Stimulated activated naive CD8-positive, alpha-beta T cell treated with anti-CD3 and anti-CD28 coated beads, Interleukin-15, Interleukin-2, amounts not matched to agents 100 ng/mL and 50 ng/mL, for 24 hours (primary cell): ENCODE data around the gene CDYL.

ENCODE experiments used
- H3K27ac Mint-ChIP-seq: one replicate; pipeline ENCODE4 v1.8.0; 2021; ENCODE audit warnings: mild to moderate bottlenecking, mixed read lengths
- H3K27me3 Mint-ChIP-seq: one replicate; pipeline ENCODE4 v1.8.0; 2021; ENCODE audit warnings: mixed read lengths
- H3K36me3 Mint-ChIP-seq: one replicate; pipeline ENCODE4 v1.8.0; 2021; ENCODE audit warnings: low read depth, mixed read lengths
- H3K4me1 Mint-ChIP-seq: one replicate; pipeline ENCODE4 v1.8.0; 2021; ENCODE audit warnings: low read depth, mixed read lengths
- H3K4me3 Mint-ChIP-seq: one replicate; pipeline ENCODE4 v1.8.0; 2021; ENCODE audit warnings: mild to moderate bottlenecking, mixed read lengths
- H3K9me3 Mint-ChIP-seq: one replicate; pipeline ENCODE4 v1.8.0; 2021; ENCODE audit warnings: mixed read lengths

CDYL gene

DNA sequence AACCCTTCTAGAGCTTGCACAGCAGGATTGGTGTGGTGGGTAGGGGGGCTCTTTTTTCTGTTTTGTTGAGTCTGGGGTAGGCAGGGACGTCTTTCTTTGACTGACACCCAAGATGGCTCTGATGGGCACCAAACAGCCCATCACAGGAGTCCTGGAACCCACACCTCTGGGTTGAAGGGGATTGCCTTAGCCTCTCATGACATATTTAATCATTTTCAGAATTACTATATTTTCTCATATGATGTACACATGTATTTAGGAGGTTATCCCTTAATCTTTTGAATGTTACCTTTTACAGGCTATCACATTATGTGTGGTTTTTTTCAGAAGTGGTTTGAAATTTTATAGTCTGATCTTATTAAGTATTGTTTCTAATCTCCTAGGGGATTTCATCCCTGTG lies 163.0 kb downstream of the CDYL start:
- Mint-ChIP-seq H3K4me3 (no peak overlapping the region), H3K4me1 (peaks cover 73% of the 10 kb centered on the region), H3K36me3 (peaks cover 46% of the 10 kb centered on the region)

DNA sequence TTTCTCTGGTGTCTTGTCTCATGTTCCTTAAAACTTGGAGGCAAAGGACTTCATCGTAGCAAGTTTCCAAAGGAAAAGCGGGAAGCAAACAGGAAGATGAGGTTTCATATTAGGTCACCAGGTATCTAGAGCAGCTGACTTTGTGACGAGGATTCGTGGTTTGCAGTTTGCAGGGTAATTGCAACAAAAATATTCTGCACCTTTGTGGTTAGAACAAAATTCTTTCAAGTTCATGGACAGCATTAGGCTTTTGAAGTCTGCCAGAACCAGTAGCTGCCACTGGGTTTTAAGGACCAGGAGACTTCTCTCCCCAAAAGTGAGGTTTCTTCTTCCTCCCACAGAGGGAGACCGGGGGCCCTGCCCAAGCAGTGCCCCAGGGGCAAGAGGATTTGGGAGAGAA lies 164.2 kb downstream of the CDYL start:
- no peaks in the 10 kb centered on the region for H3K9me3 Mint-ChIP-seq
- no peak overlapping the region for H3K4me3 Mint-ChIP-seq
- H3K4me1 Mint-ChIP-seq: peaks cover 62% of the 10 kb centered on the region
- H3K36me3 Mint-ChIP-seq: peaks cover 49% of the 10 kb centered on the region
- no peaks in the 10 kb centered on the region for H3K27me3 Mint-ChIP-seq
- H3K27ac Mint-ChIP-seq: no peak overlapping the region

More for the DNA sequence above, 163.0 kb downstream of the CDYL start:
- Mint-ChIP-seq H3K27me3 (no peaks in the 10 kb centered on the region), H3K9me3 (no peaks in the 10 kb centered on the region), H3K27ac (no peak overlapping the region)

DNA sequence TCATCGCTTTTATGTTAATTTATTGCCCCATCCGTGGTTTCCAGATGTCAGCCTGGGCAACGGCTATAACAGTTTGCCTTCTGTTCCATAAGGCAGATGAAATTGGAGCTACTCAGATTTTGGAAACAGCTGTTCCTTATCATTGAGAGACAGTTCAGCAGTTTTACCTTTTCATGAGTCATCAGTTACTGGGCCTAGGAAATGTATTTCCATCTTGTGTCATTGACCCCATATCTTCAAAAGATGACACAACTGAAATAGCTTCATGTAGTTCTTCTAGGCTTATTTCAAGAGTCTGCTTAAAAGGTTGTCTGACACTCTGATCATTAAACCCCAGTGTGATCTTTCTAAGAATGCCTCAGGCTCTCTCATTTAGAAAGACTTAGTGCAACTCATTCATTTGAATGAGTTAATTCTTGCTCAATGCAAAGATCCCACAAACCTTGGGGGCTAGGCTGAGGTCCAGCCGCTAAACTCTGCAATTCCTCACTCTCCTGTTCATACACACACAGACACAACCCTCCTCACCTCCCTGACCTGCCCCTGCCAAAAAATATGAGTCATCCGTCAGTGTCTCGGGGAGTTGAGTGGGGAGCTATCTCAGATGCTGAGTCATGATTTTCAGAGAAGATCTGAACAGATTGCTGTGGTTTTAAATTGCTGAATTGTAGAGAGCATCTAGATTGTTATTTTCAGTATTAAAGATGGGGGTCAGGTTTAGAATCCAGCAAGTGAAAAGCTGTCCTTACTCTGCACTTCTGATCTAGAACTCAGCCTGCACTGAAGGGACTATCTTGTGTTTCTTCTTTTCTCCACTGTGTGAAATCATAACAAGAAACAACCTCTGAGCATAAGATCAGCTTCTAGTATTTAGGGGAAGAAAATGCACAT lies 165.8 kb downstream of the CDYL start:
- peak overlapping the region; percentile 53 for H3K27ac Mint-ChIP-seq
- no peaks in the 10 kb centered on the region for H3K9me3 Mint-ChIP-seq
- H3K27me3 Mint-ChIP-seq: no peaks in the 10 kb centered on the region
- H3K4me1 Mint-ChIP-seq: peaks cover 49% of the 10 kb centered on the region
- H3K36me3 Mint-ChIP-seq: peaks cover 41% of the 10 kb centered on the region
- H3K4me3 Mint-ChIP-seq: no peak overlapping the region

DNA sequence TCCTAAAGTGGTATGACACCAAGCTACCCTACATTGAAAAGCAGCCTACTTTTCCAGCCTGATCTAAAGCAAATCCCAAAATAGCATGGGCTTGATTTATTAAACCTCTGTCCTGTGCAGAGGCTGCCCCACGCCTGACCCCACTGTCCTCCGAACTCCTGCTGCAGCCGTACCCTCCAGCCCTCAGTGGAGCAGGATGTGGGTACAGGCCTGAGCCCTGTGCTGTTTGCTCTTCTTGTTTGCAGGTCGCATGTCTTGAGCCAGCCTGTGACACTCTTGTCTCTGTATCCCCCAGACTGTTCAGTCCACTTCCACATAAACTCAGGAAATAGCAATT lies 166.4 kb downstream of the CDYL start:
- Mint-ChIP-seq H3K4me1 (peaks cover 49% of the 10 kb centered on the region), H3K36me3 (peaks cover 38% of the 10 kb centered on the region), H3K9me3 (no peaks in the 10 kb centered on the region), H3K27ac (peak overlapping the region; percentile 50), H3K27me3 (no peaks in the 10 kb centered on the region), H3K4me3 (no peak overlapping the region)

GRCh38 chr6:4943716-4944115 lies 167.5 kb downstream of the CDYL start:
- no peaks in the 10 kb centered on the region for H3K9me3 Mint-ChIP-seq
- H3K36me3 Mint-ChIP-seq: peaks cover 40% of the 10 kb centered on the region
- no peak overlapping the region for H3K4me3 Mint-ChIP-seq
- no peaks in the 10 kb centered on the region for H3K27me3 Mint-ChIP-seq
- peaks cover 49% of the 10 kb centered on the region for H3K4me1 Mint-ChIP-seq
- no peak overlapping the region for H3K27ac Mint-ChIP-seq

- Mint-ChIP-seq H3K27me3 (no peaks in the 10 kb centered on the region), H3K27ac (no peak overlapping the region), H3K9me3 (no peaks in the 10 kb centered on the region), H3K4me3 (no peak overlapping the region), H3K4me1 (peaks cover 46% of the 10 kb centered on the region), H3K36me3 (peaks cover 36% of the 10 kb centered on the region)
Measured at GRCh38 chr6:4944325-4944724, 168.1 kb downstream of the CDYL start.

DNA sequence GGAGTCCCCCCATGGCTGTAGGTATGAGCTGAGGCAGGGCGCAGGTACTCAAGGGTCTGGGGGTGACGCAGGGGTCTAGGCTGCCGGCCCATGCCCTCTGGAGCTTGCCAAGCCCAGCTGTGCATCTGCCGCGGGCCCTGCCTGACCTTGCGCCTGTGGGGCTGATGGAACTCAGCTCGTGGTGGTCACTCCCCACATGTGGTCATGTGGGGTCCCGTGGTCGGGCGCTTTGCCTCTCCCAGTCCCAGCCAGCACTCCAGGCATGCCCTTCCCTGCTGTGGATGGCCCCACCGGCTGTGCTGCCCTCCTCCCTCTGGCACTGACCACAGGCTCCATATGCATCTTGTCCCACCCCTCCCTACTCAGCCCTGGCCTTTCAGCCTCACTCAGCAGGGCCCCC lies 170.3 kb downstream of the CDYL start:
- Mint-ChIP-seq H3K4me1 (peaks cover 24% of the 10 kb centered on the region), H3K27me3 (no peaks in the 10 kb centered on the region), H3K9me3 (no peaks in the 10 kb centered on the region), H3K4me3 (no peak overlapping the region), H3K36me3 (peaks cover 42% of the 10 kb centered on the region), H3K27ac (no peak overlapping the region)

DNA sequence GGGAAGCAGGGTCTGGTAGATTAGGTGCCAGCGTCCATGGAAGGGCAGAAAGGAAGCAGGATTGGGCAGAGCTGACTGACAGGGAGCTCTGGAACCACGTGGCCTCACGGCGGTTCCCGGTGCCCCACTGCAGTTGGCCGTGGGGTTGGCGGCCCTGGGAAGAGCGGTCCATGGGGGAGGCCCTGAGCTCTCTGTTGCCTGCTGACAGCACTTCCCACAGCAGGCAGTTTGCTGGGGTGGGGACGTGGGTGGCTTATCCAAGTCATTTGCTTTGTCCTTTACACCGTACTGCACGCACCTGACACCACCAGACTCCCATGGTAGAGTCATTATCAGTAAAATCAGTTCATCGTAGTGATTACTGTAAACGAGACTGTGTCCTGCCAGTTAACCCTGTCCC lies 171.5 kb downstream of the CDYL start:
- Mint-ChIP-seq H3K4me3 (no peak overlapping the region), H3K27ac (no peak overlapping the region), H3K9me3 (no peaks in the 10 kb centered on the region), H3K36me3 (peaks cover 47% of the 10 kb centered on the region), H3K27me3 (no peaks in the 10 kb centered on the region), H3K4me1 (peaks cover 12% of the 10 kb centered on the region)

DNA sequence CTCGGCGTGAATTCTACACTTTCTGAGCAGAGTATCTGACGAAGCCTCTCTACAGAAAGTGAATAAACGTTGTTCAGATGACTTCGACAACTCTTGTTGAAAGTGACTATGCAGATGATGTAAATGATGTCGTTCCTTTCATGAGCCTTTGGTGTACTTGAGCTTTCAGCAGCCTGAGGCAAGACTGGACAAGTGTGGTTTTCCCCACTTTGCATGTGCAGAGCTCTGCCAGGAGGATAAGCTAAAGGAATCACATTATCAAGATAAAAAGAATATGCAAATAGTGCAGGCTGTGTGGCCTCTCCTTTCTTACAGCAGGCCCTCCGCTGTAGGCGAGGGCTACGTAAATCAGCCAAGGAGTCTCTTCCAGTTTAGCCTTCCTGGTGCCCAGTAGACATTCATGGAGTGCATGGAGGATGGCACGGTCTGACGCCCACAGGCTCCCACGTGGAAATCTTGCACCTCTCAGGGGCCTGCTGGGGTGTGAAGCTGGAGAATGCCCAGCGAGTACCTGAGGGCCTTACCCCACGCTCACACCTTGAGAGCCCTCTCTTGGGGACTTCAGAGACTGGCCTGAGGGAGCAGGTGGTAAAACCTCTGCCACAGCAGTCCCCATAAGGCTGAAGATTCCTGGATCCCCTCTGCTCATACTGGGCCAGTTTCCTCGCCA lies 172.7 kb downstream of the CDYL start:
- no peak overlapping the region for H3K27ac Mint-ChIP-seq
- H3K4me1 Mint-ChIP-seq: peaks cover 3% of the 10 kb centered on the region
- no peaks in the 10 kb centered on the region for H3K9me3 Mint-ChIP-seq
- no peaks in the 10 kb centered on the region for H3K27me3 Mint-ChIP-seq
- H3K4me3 Mint-ChIP-seq: no peak overlapping the region
- H3K36me3 Mint-ChIP-seq: peaks cover 46% of the 10 kb centered on the region

DNA sequence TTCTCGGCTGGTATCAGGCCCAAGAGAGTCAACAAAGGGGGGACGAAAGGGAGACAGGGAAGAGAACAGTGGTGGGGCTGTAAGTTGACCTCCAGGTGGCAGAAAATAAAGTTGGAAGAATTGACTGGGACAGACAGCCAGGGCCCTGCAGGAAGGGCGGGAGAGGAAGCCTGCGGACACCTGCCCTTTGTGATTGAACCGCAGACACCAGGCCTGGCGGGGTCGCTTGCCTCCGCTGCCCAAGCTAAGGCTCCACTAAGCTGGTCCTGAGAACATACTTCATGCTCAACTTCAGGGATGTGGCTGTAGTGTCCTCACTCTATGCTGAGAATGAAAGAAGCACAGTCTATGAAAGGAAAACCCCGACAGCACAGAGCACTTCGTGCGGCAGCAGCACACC lies 173.9 kb downstream of the CDYL start:
- Mint-ChIP-seq H3K27ac (no peak overlapping the region), H3K4me1 (no peaks in the 10 kb centered on the region), H3K9me3 (no peaks in the 10 kb centered on the region), H3K27me3 (no peaks in the 10 kb centered on the region), H3K36me3 (peaks cover 37% of the 10 kb centered on the region), H3K4me3 (no peak overlapping the region)

DNA sequence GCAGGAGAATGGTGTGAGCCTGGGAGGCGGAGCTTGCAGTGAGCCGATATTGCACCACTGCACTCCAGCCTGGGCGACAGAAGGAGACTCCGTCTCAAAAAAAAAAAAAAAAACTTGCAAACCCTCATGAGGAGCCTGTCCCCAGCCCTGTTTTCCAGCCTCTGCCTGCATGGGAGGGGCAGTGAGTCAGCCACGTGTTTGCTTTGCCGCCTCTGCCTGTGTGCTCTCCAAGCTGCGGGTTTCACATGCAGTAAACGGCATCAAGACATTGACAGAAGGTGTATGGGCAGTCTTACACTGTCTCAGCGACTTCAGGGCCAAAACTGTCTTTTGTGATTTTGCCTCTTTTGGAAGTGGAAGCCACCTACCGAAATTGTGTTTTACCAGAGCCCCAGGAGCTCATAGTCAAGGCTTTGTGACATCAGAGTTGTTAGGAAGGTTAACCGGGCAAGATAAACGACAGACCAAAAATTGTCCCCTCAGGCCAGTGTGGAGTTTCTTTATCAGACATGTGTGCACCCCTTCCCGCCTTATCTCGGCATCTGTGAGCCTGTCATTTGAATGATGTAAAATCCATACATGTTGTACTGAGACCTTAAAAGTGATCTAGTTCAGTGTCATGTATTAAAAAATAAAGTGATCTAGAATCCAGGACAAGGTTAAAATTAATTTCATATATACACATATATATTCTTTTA lies 174.8 kb downstream of the CDYL start:
- Mint-ChIP-seq H3K27me3 (no peaks in the 10 kb centered on the region), H3K27ac (no peak overlapping the region), H3K36me3 (peaks cover 41% of the 10 kb centered on the region), H3K4me3 (no peak overlapping the region), H3K4me1 (no peaks in the 10 kb centered on the region), H3K9me3 (no peaks in the 10 kb centered on the region)

GRCh38 chr6:4953440-4953839 lies 177.2 kb downstream of the CDYL start:
- peaks cover 40% of the 10 kb centered on the region for H3K36me3 Mint-ChIP-seq
- H3K4me3 Mint-ChIP-seq: no peak overlapping the region
- H3K27me3 Mint-ChIP-seq: no peaks in the 10 kb centered on the region
- H3K4me1 Mint-ChIP-seq: no peaks in the 10 kb centered on the region
- no peak overlapping the region for H3K27ac Mint-ChIP-seq
- no peaks in the 10 kb centered on the region for H3K9me3 Mint-ChIP-seq

DNA sequence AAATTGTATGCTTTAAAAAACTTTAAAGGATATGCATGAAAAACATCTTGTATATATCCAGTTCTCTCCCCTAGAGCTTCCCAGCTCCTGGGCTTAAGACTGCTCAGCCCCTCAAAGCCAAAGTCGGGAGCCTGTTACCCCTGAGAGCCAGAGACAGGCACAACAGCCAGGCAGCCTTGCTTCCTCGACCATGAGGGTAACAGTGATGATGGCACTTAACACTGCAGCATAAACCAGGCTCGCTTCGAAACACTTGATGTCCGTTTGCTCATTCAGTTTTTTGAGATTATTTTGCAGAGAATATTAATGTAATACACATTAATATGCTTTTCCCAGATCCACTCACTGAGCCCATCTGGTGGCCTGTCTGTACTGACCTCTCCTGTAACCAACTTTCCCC lies 180.4 kb downstream of the CDYL start:
- Mint-ChIP-seq H3K4me3 (no peak overlapping the region), H3K27me3 (peaks cover 16% of the 10 kb centered on the region), H3K27ac (no peak overlapping the region), H3K36me3 (peaks cover 26% of the 10 kb centered on the region), H3K4me1 (no peaks in the 10 kb centered on the region), H3K9me3 (no peaks in the 10 kb centered on the region)

DNA sequence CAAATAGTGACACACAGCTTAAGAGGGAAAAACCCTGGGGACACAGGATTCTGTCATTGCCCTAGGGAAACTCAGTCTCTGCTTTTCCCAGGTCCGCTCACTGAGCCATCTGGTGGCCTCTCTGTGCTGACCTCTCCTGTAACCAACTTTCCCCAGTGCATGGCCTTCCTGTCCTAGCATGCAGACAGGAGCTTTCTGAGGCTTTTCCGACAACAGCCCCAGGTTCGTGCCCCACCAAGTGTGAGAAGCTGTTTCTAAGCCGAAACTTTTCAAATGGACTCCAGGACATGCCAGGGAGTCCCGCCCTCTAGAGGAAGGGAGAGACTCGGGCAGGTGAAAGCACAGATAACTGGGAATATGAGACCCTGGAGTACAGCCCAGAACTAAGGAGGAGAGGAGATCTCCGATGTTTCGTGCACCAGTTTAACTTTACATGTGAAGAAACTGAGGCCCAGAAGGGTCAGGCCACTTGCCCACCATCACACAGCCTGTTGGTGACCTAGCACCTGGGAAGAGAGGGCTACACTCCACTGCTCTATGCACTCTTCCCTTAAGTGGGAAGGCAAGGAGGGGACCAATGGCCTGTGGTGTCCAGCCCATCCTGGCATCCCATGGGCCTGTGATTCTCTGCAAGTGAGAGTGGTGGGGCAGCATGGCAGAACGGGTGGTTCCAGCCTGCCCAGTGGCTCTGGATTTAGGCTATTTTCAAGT lies 181.5 kb downstream of the CDYL start:
- H3K4me3 Mint-ChIP-seq: no peak overlapping the region
- no peaks in the 10 kb centered on the region for H3K9me3 Mint-ChIP-seq
- H3K27ac Mint-ChIP-seq: no peak overlapping the region
- peaks cover 16% of the 10 kb centered on the region for H3K27me3 Mint-ChIP-seq
- H3K36me3 Mint-ChIP-seq: peaks cover 19% of the 10 kb centered on the region
- no peaks in the 10 kb centered on the region for H3K4me1 Mint-ChIP-seq

DNA sequence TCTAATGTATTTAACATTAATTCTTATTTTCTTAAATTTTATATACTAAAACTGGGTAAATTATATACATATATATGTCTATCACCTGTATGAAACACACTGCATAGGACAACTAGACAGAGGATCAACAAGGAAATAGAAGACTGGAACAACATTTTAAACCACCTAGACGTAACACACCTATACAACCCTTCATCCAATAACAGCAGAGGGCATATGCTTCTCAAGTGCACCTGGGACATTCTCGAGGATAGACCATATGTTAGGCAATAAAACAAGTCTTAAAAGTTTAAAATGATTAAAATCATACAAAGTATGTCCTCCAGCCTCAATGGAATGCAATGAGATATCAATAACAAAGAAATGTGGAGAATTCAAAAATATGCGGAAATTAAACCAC lies 182.4 kb downstream of the CDYL start:
- Mint-ChIP-seq H3K9me3 (no peaks in the 10 kb centered on the region), H3K4me1 (no peaks in the 10 kb centered on the region), H3K36me3 (peaks cover 16% of the 10 kb centered on the region), H3K27ac (no peak overlapping the region), H3K27me3 (peaks cover 16% of the 10 kb centered on the region), H3K4me3 (no peak overlapping the region)
